Erythroblast (primary cell): ENCODE measurements around the gene ARHGEF33.

Source experiments
- GATA1 ChIP-seq: IDR thresholded peaks from 2 replicates; pipeline ENCODE4 v1.6.1; 2011; ENCODE audit warnings: low read depth, mild to moderate bottlenecking, control low read depth, low read length, moderate library complexity
- POLR2A ChIP-seq: IDR thresholded peaks from 2 replicates; pipeline ENCODE4 v1.6.1; 2011; ENCODE audit warnings: mild to moderate bottlenecking, low read length

GRCh38 chr2:38875576-38876367, 13.9 kb upstream of the ARHGEF33 start, which contains the start of the genes DHX57 and MORN2:
- TF ChIP-seq POLR2A (peak; percentile 71), GATA1 (no peak)
